GOT3 (cell line): ENCODE results near the gene H3-3A.

Experiments used
- DNase-seq: peaks from one replicate; lab custom pipeline; 2025; ENCODE audit warnings: mixed read lengths; lab: John Stamatoyannopoulos, UW

The H3-3A gene

GRCh38 chr1:226062558-226063223 lies at the start of gene H3-3A:
TSS of gene H3-3A (plus strand) at chr1:226062716. CDS start at chr1:226064352, 1,636 bp downstream.
- DNase-seq = peak; percentile 89

- DNase-seq = no peak
Observed at GRCh38 chr1:226017070-226017469, 45.4 kb upstream of the H3-3A start.

DNA sequence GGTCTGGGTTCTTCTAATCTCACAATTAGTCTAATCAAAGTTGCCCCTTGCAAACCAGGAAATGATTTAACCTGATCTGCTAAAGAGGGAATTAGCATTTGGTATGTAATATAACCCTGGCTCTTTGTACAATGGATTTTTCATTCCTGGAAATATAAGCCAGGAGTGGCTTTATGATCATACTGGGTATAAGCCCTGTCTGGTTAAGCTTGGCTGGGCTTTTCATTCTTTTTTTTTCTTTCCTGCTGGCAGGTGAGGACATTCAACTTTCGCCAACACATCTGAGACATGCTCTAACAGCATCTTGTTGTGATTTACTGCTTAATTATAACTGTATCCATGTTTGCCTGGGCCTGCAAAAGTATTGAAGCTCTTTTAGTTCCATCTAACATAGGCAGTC lies 42.9 kb upstream of the H3-3A start:
- DNase-seq = no peak

- DNase-seq = no peak
Observed at GRCh38 chr1:226021401-226021800, 41.1 kb upstream of the H3-3A start.

GRCh38 chr1:226021801-226022200 lies 40.7 kb upstream of the H3-3A start:
- DNase-seq = no peak

- DNase-seq = no peak
Observed at GRCh38 chr1:226023735-226024134, 38.8 kb upstream of the H3-3A start.

DNA sequence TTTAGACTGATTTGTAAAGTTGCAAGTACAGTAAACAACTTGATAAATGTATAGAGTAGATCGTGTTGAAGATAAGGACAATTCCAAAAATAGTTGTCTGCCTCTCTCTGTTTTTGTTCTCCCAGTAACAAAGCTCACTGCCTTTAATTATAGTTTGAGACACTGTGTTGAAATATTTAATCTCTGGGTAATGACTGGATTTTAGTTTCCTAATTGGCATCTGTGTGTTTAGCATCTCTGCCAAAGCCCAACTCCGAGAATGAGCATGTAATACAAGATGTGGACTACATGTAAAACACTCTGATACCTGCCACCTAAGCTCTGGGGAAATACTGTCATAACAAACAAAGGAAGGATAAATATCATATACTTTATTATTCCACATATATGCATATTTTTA lies 35.7 kb upstream of the H3-3A start:
- DNase-seq = no peak

DNA sequence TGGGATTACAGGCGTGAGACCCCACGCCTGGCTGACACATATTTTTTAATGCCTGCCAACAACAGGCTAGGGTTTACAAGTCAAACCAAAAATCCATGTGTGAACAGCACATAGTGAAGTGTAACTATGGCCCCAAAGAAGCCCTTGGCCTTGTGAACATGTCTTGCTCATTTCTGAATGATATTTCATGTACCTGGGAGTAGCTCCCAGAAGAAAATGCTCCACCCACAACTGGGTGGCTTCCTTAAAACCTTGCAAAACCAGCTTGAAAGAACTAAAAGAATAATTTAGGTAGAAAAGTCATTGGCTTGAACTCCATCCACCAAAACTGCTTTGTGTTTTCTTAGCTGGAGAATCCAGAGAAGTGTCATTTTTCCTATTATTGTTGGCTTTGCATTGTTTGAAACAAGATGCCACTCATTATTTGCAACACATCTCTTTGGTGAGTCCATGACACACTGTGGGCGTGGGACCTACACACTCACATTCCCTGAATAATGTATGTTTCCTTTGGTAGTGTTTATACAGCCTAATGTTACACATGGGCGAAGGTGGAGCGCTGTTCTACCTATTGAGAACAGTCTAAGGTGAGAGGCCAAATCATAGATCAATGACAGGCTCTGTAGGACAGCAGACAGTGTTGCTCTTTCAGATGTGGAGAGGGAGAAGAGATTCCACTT lies 34.8 kb upstream of the H3-3A start:
- DNase-seq = no peak

DNA sequence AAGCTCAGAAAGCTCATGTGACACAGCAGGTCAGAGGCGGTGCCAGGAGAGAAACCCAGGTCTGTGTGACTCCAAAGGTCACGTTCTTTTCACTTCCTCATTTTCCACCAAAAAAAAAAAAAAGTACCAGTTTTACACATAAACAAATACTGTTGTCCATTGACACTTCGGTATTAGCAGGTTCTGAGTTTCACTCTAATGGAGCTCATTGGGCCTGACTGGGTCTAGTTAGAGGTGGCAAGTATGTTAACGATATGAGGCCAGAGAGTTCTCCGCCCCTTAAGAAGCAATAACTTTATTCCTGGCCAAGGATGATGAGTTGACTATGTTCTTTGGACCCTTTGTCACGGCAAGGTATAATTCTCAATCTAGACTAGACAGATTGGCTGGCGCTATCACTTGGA lies 33.4 kb upstream of the H3-3A start:
- no peak for DNase-seq

- no peak for DNase-seq
Observed at GRCh38 chr1:226029568-226030225, 32.8 kb upstream of the H3-3A start.

DNA sequence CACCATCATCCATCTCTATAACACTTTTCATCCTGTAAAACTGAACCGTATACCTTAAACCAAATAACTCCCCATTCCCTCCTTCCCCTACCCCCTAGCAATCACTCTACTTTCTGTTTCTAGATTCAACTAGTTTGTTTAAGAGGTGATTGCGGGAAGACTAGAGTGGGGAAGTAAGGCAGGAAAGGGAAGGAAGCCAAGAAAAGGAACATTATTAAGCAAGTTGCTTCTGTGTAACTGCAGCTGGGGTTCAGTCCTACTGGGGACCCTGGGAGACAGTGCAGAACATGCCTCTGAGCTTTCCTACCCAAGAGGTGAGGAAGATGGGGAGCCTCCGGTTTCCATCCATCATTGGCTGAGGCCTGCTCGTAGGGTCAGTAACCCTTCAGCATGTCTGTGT lies 28.9 kb upstream of the H3-3A start:
- DNase-seq = no peak

- no peak for DNase-seq
Observed at GRCh38 chr1:226033991-226034390, 28.5 kb upstream of the H3-3A start.

GRCh38 chr1:226034482-226034881 lies 28.0 kb upstream of the H3-3A start:
- DNase-seq = peak; percentile 65

- no peak for DNase-seq
Observed at GRCh38 chr1:226035915-226036314, 26.6 kb upstream of the H3-3A start.

GRCh38 chr1:226038661-226039060 lies 23.9 kb upstream of the H3-3A start:
- DNase-seq = no peak

GRCh38 chr1:226041419-226041818 lies 21.1 kb upstream of the H3-3A start:
- DNase-seq = no peak

DNA sequence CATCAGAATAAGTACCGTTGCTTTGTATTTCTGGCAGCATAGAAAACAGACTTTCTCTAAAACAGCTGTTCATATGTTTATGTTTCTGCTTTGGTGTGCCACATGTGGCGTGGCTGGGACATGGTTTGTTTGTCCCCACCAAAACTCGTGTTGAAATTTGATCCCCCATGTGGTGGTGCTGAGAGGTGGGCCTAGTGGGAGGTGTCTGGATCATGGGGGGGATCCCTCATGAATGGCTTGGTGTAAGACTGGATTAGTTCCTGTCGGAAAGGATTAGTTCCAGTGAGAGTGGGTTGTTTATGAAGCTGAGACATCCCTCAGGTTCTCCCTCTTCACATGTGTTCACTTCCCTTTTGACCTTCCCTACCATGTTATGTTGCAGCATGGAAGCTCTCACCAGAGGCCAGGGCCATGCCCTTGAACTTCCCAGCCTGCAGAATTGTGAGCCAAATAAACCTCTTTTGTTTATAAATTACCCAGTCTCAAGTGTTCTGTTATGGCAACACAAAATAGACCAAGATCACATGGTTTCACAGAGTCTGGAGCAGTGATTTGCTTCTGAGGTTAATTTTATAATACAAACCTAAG lies 17.9 kb upstream of the H3-3A start:
- DNase-seq = no peak

- no peak for DNase-seq
Observed at GRCh38 chr1:226046240-226046639, 16.3 kb upstream of the H3-3A start.

GRCh38 chr1:226047495-226047894 lies 15.0 kb upstream of the H3-3A start:
- no peak for DNase-seq

DNA sequence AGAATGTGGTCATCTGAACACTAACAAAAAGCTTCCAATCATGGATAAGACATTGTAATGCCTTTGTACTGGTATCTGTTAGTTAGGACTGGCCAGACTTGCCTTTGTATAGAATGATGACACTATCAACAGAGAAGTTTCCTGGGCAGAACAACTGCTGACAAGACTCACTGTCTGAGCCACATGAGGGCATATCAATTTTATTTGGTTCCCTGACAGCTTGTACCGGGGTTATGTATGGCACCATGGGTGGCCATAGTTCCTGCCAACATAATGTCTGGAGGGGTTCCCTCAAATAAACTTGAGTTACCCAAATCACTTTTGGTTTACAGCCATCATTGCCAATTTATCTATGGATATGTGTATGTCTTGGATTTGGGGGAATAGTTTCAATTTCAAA lies 13.6 kb upstream of the H3-3A start:
- DNase-seq = no peak

DNA sequence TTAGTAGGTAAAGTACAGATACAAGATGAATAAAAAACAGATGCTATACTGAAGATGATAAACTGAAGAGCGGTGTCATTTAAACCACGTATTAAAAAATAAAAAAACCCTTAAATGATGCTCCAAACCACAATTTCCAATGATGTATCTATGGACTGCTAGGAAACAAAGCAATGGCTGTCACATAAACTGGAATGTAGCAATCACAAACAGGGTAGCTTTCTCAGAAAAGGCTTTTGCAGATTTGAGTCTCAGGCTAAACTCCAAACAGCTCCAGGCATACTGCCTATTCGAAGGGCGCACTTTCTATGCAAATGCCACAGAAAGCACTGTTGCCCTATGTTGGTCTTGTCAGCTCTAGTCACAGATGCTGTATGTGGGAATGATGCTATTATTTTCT lies 12.4 kb upstream of the H3-3A start:
- DNase-seq = no peak

- DNase-seq = no peak
Observed at GRCh38 chr1:226051365-226051764, 11.2 kb upstream of the H3-3A start.

GRCh38 chr1:226052061-226052460 lies 10.5 kb upstream of the H3-3A start:
- no peak for DNase-seq
